ENCODE results near the gene ZNF222.

ZNF222 gene

GRCh38 chr19:44019498-44019897 lies 5.7 kb upstream of the ZNF222 start (continued):
- TF ChIP-seq TSHZ2 (CRISPR knock-in tag; IDR thresholded peaks at IDR 0.05) (no peak), ZFP3 (CRISPR knock-in tag; IDR thresholded peaks at IDR 0.05) (no peak), ARNTL (CRISPR knock-in tag; IDR thresholded peaks at IDR 0.05; ENCODE audit: borderline replicate concordance, low read depth) (no peak), RARB (CRISPR knock-in tag; IDR thresholded peaks at IDR 0.05) (no peak), ZNF8 (CRISPR knock-in tag; IDR thresholded peaks at IDR 0.05) (no peak), ZNF70 (CRISPR knock-in tag; IDR thresholded peaks at IDR 0.05) (no peak), CSDC2 (CRISPR knock-in tag; IDR thresholded peaks at IDR 0.05) (no peak), TOX (CRISPR knock-in tag; IDR thresholded peaks at IDR 0.05; ENCODE audit: borderline replicate concordance) (no peak), ZNF565 (CRISPR knock-in tag; conservative IDR thresholded peaks at IDR 0.05; ENCODE audit: low read depth) (no peak), SNAI2 (CRISPR knock-in tag; IDR thresholded peaks at IDR 0.05) (no peak)
- TF ChIP-seq, protein P1, sequence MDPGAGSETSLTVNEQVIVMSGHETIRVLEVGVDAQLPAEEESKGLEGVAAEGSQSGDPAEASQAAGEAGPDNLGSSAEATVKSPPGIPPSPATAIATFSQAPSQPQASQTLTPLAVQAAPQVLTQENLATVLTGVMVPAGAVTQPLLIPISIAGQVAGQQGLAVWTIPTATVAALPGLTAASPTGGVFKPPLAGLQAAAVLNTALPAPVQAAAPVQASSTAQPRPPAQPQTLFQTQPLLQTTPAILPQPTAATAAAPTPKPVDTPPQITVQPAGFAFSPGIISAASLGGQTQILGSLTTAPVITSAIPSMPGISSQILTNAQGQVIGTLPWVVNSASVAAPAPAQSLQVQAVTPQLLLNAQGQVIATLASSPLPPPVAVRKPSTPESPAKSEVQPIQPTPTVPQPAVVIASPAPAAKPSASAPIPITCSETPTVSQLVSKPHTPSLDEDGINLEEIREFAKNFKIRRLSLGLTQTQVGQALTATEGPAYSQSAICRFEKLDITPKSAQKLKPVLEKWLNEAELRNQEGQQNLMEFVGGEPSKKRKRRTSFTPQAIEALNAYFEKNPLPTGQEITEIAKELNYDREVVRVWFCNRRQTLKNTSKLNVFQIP (CRISPR knock-in tag; IDR thresholded peaks at IDR 0.05; ENCODE audit: borderline replicate concordance, low read depth) = no peak

DNA sequence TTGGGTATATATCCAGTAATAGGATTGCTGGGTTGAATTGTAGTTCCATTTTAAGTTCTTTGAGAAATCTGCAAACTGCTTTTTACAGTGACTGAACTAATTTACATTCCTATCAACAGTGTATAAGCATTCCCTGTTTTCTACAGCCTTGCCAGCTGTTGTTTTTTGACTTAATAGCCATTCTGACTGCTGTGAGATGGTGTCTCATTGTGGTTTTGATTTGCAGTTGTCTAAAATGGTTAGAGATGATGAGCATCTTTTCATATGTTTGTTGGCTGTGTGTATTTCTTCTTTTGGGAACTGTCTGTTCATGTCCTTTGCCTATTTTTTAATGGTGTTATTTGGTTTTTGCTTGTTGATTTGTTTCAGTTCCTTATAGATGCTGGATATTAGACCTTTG lies 4.0 kb upstream of the ZNF222 start:
- ATAC-seq = no peak
- TF ChIP-seq, protein P2, sequence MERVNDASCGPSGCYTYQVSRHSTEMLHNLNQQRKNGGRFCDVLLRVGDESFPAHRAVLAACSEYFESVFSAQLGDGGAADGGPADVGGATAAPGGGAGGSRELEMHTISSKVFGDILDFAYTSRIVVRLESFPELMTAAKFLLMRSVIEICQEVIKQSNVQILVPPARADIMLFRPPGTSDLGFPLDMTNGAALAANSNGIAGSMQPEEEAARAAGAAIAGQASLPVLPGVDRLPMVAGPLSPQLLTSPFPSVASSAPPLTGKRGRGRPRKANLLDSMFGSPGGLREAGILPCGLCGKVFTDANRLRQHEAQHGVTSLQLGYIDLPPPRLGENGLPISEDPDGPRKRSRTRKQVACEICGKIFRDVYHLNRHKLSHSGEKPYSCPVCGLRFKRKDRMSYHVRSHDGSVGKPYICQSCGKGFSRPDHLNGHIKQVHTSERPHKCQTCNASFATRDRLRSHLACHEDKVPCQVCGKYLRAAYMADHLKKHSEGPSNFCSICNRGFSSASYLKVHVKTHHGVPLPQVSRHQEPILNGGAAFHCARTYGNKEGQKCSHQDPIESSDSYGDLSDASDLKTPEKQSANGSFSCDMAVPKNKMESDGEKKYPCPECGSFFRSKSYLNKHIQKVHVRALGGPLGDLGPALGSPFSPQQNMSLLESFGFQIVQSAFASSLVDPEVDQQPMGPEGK (CRISPR knock-in tag; IDR thresholded peaks at IDR 0.05; ENCODE audit: borderline replicate concordance) = no peak
- TF ChIP-seq TCF4 (CRISPR knock-in tag; IDR thresholded peaks at IDR 0.05; ENCODE audit: borderline replicate concordance) (no peak), SNAI2 (CRISPR knock-in tag; IDR thresholded peaks at IDR 0.05) (no peak), CREB5 (CRISPR knock-in tag; IDR thresholded peaks at IDR 0.05; ENCODE audit: low read depth) (no peak), ARNTL (CRISPR knock-in tag; IDR thresholded peaks at IDR 0.05; ENCODE audit: borderline replicate concordance, low read depth) (no peak), ISL1 (CRISPR knock-in tag; IDR thresholded peaks at IDR 0.05) (no peak), ZC3H10 (CRISPR knock-in tag; IDR thresholded peaks at IDR 0.05) (no peak), PPARA (CRISPR knock-in tag; IDR thresholded peaks at IDR 0.05; ENCODE audit: borderline replicate concordance) (no peak), ESRRG (CRISPR knock-in tag; IDR thresholded peaks at IDR 0.05) (no peak), OSR1 (CRISPR knock-in tag; IDR thresholded peaks at IDR 0.05) (no peak), CSRNP3 (CRISPR knock-in tag; IDR thresholded peaks at IDR 0.05) (no peak), CSDC2 (CRISPR knock-in tag; IDR thresholded peaks at IDR 0.05) (no peak), ZNF565 (CRISPR knock-in tag; conservative IDR thresholded peaks at IDR 0.05; ENCODE audit: low read depth) (no peak), TOX (CRISPR knock-in tag; IDR thresholded peaks at IDR 0.05; ENCODE audit: borderline replicate concordance) (no peak), TSHZ2 (CRISPR knock-in tag; IDR thresholded peaks at IDR 0.05) (no peak), ZNF8 (CRISPR knock-in tag; IDR thresholded peaks at IDR 0.05) (no peak), ZFP30 (CRISPR knock-in tag; IDR thresholded peaks at IDR 0.05) (no peak)
- TF ChIP-seq, protein P1 (CRISPR knock-in tag; IDR thresholded peaks at IDR 0.05; ENCODE audit: borderline replicate concordance, low read depth) = no peak

All from SK-N-SH treated with all-trans-retinoic acid at 6 μM for 48 hours (cell line).